ENCODE data around the gene PLPP6.

The PLPP6 gene

DNA sequence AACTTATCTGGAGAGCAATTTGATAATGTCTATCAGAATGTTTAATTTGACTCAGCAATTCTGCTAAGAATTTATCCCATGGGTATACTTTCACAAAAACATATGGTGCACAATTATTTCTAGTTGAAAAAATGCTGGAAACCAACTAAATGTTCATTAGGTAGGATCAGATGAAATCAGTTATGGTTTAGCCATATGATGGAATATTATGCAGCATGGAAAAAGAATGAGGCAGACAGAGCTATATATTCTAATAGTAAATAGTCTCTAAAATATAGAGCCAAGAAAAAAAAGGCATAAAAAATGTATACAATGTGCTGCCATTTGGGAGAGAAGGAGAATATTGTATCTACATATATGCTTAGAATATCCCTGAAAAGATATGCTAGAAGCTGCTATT lies 7.8 kb downstream of the PLPP6 start:
- Mint-ChIP-seq H3K4me3 (no peak overlapping the region), H3K4me1 (peaks cover 52% of the 10 kb centered on the region), H3K36me3 (no peaks in the 10 kb centered on the region), H3K9me3 (no peaks in the 10 kb centered on the region), H3K27ac (no peak overlapping the region), H3K27me3 (peaks cover 8% of the 10 kb centered on the region)
- no peak for DNase-seq
- CTCF ChIA-PET, result no interaction called here

DNA sequence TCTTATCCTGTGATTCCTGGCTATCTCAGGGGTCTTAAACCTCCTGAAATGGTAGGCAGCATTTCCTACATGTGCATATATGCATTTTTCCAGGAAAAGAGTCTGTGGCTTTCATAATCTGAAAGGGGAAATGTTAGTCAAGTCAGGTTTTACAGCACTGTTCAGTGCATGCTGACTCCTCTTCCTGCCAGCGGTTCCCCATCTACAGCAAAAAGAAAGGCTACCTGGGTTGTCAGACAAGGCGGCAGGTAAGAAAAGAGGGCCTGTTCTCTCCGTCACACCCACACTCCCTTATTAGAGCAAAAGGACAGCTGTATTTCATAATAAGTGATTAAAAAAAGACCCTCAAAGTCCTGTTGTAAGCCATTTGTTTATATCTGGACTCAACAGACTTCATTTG lies 8.5 kb downstream of the PLPP6 start:
- H3K36me3 Mint-ChIP-seq, result no peaks in the 10 kb centered on the region
- peak overlapping the region; percentile 67 for H3K27ac Mint-ChIP-seq
- H3K4me3 Mint-ChIP-seq, result no peak overlapping the region
- no peaks in the 10 kb centered on the region for H3K9me3 Mint-ChIP-seq
- H3K4me1 Mint-ChIP-seq, result peaks cover 45% of the 10 kb centered on the region
- CTCF ChIA-PET, result no interaction called here
- no peak for DNase-seq
- H3K27me3 Mint-ChIP-seq, result peaks cover 8% of the 10 kb centered on the region

DNA sequence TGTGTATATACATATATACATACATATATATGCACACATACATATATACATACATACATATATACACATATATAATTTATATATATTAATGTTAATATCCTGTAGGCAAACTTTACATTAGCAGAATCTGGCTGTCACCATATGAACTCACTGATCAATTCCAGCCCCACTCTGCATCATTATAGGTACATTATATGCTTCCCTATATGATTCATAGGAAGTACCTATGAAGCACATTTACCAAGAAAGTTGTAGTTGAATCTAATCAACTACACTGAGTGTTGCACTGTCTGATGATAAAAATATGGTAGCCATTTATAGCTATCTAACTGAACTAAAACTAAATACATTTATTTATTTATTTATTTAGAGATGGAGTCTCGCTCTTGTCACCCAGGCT lies 9.6 kb downstream of the PLPP6 start:
- CTCF ChIA-PET, result no interaction called here
- Mint-ChIP-seq H3K4me1 (peaks cover 33% of the 10 kb centered on the region), H3K27ac (no peak overlapping the region), H3K36me3 (peaks cover 2% of the 10 kb centered on the region), H3K4me3 (no peak overlapping the region), H3K9me3 (no peaks in the 10 kb centered on the region), H3K27me3 (peaks cover 3% of the 10 kb centered on the region)
- no peak for DNase-seq

DNA sequence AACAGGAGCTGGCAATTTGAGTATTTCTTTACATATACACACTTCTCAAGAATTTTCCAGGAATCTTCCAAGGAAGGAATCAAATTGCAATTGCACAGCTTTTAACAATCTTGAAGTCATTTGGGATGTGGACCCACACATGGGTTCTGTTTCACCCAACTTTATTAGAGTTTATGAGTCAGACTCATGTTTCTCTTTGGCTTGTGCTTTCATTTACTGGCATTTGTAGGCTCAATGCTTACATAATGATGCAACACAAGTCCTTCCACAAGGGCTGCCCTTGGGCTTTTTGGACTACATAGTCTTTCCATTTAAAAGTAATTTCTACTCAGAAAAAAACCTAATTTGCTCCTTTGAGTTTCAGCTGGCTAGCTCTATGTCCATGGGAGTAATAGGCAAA lies 12.7 kb downstream of the PLPP6 start:
- Mint-ChIP-seq H3K4me1 (peaks cover 15% of the 10 kb centered on the region), H3K4me3 (no peak overlapping the region), H3K27me3 (peaks cover 3% of the 10 kb centered on the region), H3K27ac (no peak overlapping the region), H3K36me3 (peaks cover 2% of the 10 kb centered on the region), H3K9me3 (no peaks in the 10 kb centered on the region)
- DNase-seq, result no peak
- CTCF ChIA-PET, result interaction anchor here (1.2 kb wide), 1 partner anchor 65 kb away, joined by 3 read pairs; no protein-coding TSS in a partner anchor

DNA sequence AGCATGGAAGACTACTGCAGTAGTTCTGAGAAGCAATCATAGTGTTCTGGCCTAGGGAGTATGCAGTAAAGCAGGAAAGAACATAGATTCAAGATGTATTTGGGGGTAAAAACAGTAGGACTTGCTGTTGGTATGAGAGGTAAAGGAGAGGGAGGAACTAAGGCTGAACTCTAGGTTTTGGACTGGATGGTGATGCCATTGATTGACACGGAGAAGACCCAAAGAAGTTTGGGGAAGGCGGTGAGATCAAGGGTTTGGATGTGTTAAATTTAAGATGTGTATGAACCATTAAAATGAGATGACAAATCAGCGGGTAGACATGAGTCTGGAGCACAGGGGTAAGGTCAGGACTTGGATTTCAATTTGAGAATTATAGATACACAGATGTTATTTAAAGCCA lies 15.3 kb downstream of the PLPP6 start:
- Mint-ChIP-seq H3K27me3 (peaks cover 3% of the 10 kb centered on the region), H3K4me3 (no peak overlapping the region), H3K4me1 (no peaks in the 10 kb centered on the region), H3K27ac (no peak overlapping the region), H3K9me3 (no peaks in the 10 kb centered on the region), H3K36me3 (peaks cover 2% of the 10 kb centered on the region)
- no peak for DNase-seq
- CTCF ChIA-PET, result interaction anchor here (1.3 kb wide), 1 partner anchor 25 kb away, joined by 3 read pairs; no protein-coding TSS in a partner anchor

DNA sequence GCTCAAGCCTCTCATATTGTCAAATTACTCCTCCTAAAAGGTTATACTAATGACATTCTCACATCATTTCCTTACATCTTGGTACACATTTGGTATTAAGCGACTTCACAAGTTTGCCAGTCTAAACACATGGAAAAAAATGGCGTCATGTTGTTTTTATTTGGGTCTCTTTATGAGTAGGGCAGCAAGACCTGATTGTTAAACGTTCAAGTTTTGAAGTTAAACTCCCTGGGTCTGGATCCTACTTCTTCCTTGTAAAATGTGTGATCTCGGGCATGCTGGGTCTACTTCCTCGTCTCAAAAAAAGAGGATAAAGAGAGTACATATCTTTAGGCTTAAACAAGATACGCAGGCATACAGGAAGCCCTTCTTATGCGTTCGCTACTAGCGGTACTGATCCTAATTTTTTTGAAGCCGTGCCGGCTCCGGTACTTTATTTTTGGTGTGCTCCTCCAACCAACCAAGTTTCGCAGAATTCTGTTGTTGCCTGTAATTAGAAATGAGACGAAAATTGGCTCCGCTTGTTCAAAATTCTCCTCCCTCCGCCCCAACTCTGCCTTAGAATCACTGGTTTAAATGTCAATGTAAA lies 16.7 kb downstream of the PLPP6 start:
- Mint-ChIP-seq H3K4me3 (no peak overlapping the region), H3K9me3 (no peaks in the 10 kb centered on the region), H3K27ac (no peak overlapping the region), H3K27me3 (peaks cover 3% of the 10 kb centered on the region), H3K36me3 (peaks cover 9% of the 10 kb centered on the region), H3K4me1 (peaks cover 3% of the 10 kb centered on the region)
- no peak for DNase-seq
- CTCF ChIA-PET, result no interaction called here

DNA sequence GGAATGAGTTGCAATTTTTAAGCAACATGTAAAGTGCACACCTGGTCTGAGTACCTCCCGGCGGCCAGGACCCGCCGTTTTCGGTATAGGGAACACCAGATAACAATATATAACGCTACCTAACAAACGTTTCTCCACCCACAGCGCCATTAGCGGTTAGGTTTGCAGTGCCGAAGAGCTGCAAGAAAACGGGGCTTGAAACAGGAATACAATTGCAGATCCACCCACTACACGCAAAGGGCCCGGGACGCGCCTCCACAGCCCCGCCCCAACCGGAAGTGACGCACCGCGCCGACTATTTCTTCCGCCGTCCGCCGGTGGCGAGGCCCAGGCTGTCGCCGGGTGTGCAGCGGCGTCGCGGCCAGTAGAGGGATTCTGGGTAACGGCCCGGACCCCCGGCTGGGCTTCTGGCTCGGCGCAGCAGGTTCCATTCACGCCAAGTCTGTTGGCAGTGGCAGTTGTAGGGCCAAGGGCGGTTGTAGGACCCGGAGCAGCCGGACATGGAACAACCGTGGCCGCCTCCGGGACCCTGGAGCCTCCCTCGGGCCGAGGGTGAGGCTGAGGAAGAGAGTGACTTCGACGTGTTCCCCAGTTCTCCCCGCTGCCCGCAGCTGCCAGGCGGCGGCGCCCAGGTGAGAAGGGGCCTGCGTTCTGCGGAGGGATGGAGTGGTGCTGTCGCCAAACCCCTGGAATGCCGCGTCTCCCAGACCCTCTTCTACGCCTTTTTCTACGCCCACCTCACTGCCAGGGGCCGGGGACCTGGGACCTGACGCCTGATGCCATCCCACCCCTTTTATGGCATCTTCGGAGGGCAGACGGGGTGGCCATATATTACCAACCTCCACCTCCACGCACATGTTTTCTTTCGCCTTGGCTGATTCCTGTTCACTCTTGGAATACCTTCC lies 17.4 kb downstream of the PLPP6 start, which contains the start of gene CDC37L1:
CDC37L1 (plus strand) TSS at position 302 of the 905 bp plus-strand sequence; CDS start at position 501, 199 bp downstream.
- peaks cover 9% of the 10 kb centered on the region for H3K36me3 Mint-ChIP-seq
- H3K27ac Mint-ChIP-seq, result no peak within 1 kb of the TSS
- CTCF ChIA-PET, result interaction anchor here (0.7 kb wide), 1 partner anchor 14 kb away, joined by 3 read pairs; no protein-coding TSS in a partner anchor
- DNase-seq, result peak; percentile 99
- H3K4me3 Mint-ChIP-seq, result no peak within 1 kb of the TSS
- H3K9me3 Mint-ChIP-seq, result no peaks in the 10 kb centered on the region
- H3K27me3 Mint-ChIP-seq, result peaks cover 3% of the 10 kb centered on the region
- peaks cover 3% of the 10 kb centered on the region for H3K4me1 Mint-ChIP-seq

DNA sequence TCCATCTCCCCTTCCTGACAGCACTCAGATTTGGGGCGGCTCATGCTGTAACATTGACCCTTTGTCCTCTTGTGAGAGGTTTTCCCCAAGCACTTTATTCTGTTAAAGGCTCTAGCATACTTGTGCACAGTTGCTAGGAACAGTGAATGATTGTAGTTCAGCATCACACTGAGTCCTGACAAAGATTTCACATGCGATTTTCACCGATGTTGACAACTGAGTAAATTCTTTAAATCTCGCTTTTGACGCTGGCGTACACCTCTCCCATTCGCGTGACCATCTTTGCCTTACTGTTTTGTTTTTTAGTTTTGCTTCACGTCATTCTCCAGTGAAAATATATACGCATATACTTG lies 18.1 kb downstream of the PLPP6 start:
- Mint-ChIP-seq H3K9me3 (no peaks in the 10 kb centered on the region), H3K36me3 (peaks cover 15% of the 10 kb centered on the region), H3K4me3 (no peak overlapping the region), H3K27me3 (peaks cover 3% of the 10 kb centered on the region), H3K27ac (no peak overlapping the region), H3K4me1 (peaks cover 3% of the 10 kb centered on the region)
- CTCF ChIA-PET, result no interaction called here
- DNase-seq, result no peak

DNA sequence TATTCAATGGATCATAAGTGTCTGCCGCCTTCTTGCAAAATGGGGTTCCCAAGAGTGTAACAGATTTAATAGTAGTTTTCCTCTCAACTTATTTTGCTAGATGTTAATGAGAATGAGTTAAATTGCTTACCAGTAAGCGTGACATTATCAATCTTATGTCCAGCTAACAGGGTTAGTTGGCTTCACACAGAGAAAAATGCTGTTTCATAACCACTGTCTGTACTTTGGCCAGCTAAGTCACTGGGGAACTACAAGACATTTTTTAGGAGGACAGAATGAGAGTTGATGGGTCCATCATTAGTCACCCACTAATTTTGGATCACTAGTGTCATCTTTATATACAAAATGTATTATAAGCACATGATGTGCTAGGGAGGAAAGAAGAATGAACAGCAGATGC lies 18.7 kb downstream of the PLPP6 start:
- H3K36me3 Mint-ChIP-seq, result peaks cover 16% of the 10 kb centered on the region

DNA sequence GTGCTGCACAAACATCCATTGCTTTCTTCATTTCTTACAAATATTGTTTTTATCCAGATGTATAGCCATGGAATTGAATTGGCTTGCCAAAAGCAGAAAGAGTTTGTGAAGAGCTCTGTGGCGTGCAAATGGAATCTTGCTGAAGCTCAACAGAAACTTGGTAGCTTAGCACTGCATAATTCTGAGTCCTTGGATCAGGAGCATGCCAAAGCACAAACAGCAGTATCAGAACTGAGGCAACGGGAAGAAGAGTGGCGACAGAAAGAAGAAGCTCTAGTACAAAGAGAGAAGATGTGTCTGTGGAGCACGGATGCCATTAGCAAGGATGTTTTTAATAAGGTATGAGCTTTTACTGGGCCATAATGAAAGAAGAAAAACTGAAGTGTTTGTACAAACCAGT lies 22.7 kb downstream of the PLPP6 start:
- CTCF ChIA-PET, result interaction anchor here (0.6 kb wide), 1 partner anchor 325 kb away, joined by 3 read pairs; no protein-coding TSS in a partner anchor
- Mint-ChIP-seq H3K4me3 (no peak overlapping the region), H3K9me3 (no peaks in the 10 kb centered on the region), H3K4me1 (peaks cover 9% of the 10 kb centered on the region), H3K27me3 (no peaks in the 10 kb centered on the region), H3K36me3 (peaks cover 24% of the 10 kb centered on the region), H3K27ac (no peak overlapping the region)
- DNase-seq, result no peak

More for the DNA sequence above, 18.7 kb downstream of the PLPP6 start:
- Mint-ChIP-seq H3K9me3 (no peaks in the 10 kb centered on the region), H3K27me3 (peaks cover 2% of the 10 kb centered on the region), H3K27ac (no peak overlapping the region), H3K4me1 (peaks cover 3% of the 10 kb centered on the region), H3K4me3 (no peak overlapping the region)
- CTCF ChIA-PET, result interaction anchor here (1.1 kb wide), 1 partner anchor 60 kb away, joined by 3 read pairs; no protein-coding TSS in a partner anchor
- no peak for DNase-seq

DNA sequence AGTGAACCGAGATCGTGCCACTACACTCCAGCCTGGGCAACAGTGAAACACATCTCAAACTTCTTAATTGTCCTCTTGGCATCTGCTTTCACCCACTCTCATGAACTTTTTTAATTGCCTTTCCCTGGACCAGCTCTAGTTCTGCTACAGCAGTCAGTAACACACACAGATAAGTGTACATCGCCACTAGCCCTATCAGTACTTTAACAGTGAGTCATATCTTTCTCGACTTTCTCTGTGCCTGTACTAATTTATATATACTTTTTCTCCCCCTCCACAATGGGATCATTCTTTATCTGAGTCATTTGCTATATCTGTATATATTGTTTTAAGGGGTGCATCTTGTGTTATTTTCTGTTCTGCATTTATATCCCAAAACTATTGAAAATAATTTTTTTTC lies 24.0 kb downstream of the PLPP6 start:
- DNase-seq, result no peak
- H3K36me3 Mint-ChIP-seq, result peaks cover 29% of the 10 kb centered on the region
- no peak overlapping the region for H3K4me3 Mint-ChIP-seq
- no peaks in the 10 kb centered on the region for H3K27me3 Mint-ChIP-seq
- H3K27ac Mint-ChIP-seq, result no peak overlapping the region
- H3K4me1 Mint-ChIP-seq, result peaks cover 13% of the 10 kb centered on the region
- CTCF ChIA-PET, result no interaction called here
- H3K9me3 Mint-ChIP-seq, result no peaks in the 10 kb centered on the region

DNA sequence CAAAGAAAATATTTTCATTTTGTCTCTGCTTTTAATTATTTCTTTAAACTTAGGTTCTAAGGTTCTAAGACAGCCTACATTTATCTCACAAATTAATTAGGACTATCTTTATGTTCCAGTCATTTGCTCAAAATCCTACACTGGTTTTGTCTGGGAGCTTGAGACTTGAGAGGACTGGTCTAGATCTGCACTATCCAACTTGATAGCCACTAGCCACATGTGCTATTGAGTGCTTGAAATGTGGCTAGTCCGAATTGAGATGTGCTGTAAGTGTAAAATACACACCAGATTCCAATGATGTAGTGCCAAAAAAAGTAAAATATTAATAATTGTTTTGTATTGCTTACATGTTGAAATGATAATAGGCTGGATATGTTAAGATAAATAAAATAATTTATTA lies 24.5 kb downstream of the PLPP6 start:
- Mint-ChIP-seq H3K36me3 (peaks cover 33% of the 10 kb centered on the region), H3K4me3 (no peak overlapping the region), H3K27me3 (no peaks in the 10 kb centered on the region), H3K27ac (no peak overlapping the region), H3K4me1 (peaks cover 13% of the 10 kb centered on the region), H3K9me3 (no peaks in the 10 kb centered on the region)
- CTCF ChIA-PET, result no interaction called here
- no peak for DNase-seq

DNA sequence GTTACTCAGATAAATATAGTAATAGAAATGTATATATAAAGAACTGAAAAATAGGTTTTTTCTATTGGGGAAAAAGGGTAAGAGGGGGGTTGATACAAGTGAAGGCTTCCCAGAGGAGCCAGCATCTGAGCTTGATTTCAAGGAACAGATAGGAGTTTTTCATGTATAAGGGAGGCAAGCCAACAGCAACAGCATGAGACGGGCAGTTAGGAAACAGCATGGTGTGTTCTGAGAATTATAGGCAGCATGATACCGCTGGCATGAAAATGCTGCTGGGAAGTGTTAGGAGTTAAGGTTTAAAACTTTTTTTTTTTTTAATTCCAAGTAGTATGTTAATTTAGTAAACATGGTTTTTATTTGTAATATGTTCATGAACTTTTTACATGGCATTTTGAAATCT lies 26.9 kb downstream of the PLPP6 start:
- Mint-ChIP-seq H3K27ac (no peak overlapping the region), H3K36me3 (peaks cover 33% of the 10 kb centered on the region), H3K9me3 (no peaks in the 10 kb centered on the region), H3K4me3 (no peak overlapping the region), H3K4me1 (peaks cover 10% of the 10 kb centered on the region), H3K27me3 (no peaks in the 10 kb centered on the region)
- DNase-seq, result no peak
- CTCF ChIA-PET, result no interaction called here

DNA sequence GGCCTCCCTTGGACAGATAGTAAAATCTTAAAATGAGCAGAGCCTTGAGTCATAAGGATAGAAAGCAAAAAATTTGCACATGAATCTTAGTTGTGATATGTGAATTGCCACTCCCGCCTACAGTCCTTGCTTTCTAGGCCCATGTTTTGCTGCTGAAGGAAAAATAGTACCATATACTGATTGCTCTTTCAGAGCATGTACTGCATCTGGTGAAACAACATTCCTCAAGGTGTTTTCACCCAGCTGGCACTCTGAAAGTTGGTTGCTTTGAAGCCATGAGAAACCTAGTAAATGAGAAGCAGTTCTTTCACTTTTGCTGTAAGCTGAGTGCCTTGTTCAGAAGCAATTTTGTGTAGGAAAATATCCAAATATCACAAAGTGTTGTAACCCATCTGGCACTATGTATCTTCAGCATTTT lies 27.6 kb downstream of the PLPP6 start:
- Mint-ChIP-seq H3K27ac (no peak overlapping the region), H3K4me3 (no peak overlapping the region), H3K4me1 (peaks cover 10% of the 10 kb centered on the region), H3K36me3 (peaks cover 32% of the 10 kb centered on the region), H3K9me3 (no peaks in the 10 kb centered on the region), H3K27me3 (no peaks in the 10 kb centered on the region)
- DNase-seq, result no peak
- CTCF ChIA-PET, result no interaction called here

DNA sequence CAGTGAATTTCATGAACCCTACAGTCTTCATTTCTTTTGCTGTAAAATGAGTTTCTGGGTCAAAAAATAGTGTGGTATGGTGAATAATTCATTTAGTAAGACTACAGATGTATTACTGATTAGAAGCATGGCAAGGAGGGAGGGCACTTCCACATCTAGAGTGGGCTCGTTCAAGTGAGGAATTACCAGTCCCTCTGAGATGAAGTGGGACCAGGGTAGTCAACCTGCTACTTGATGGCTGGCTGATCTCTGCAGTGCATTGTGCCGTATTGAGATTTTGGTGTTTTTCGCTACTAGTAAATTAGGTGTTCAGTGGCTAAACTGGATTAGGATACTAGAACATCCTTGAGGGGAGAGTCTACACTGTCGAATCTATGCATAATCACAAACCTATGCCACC lies 28.1 kb downstream of the PLPP6 start:
- CTCF ChIA-PET, result no interaction called here
- Mint-ChIP-seq H3K36me3 (peaks cover 27% of the 10 kb centered on the region), H3K27me3 (no peaks in the 10 kb centered on the region), H3K9me3 (no peaks in the 10 kb centered on the region), H3K27ac (no peak overlapping the region), H3K4me1 (peaks cover 10% of the 10 kb centered on the region), H3K4me3 (no peak overlapping the region)
- DNase-seq, result no peak
